Neural crest cell (in vitro differentiated cells): ENCODE results near the gene DEDD2. TPM values are rescaled to one million over a fixed set of nuclear protein-coding genes. Genes with fewer than 3 reads are reported as not detected.

ENCODE experiments used
- DNase-seq: peaks from one replicate; pipeline ENCODE4 v3.0.0; 2021; ENCODE audit warnings: low read depth, mixed read lengths, low spot score
- H3K27ac Mint-ChIP-seq: one replicate; pipeline ENCODE4 v1.8.0; 2021; ENCODE audit warnings: mild to moderate bottlenecking, mixed read lengths; ENCODE audit not compliant: unreplicated experiment
- H3K27me3 Mint-ChIP-seq: 2 replicates; pipeline ENCODE4 v1.8.0; 2021; ENCODE audit warnings: low read depth, mild to moderate bottlenecking, mixed read lengths
- H3K36me3 Mint-ChIP-seq: 2 replicates; pipeline ENCODE4 v1.8.0; 2021; ENCODE audit warnings: low read depth, mild to moderate bottlenecking, mixed read lengths
- H3K4me1 Mint-ChIP-seq: 2 replicates; pipeline ENCODE4 v1.8.0; 2021; ENCODE audit warnings: mixed read lengths
- H3K4me3 Mint-ChIP-seq: one replicate; pipeline ENCODE4 v1.8.0; 2021; ENCODE audit warnings: mild to moderate bottlenecking, mixed read lengths
- H3K9me3 Mint-ChIP-seq: 2 replicates; pipeline ENCODE4 v1.8.0; 2021; ENCODE audit warnings: mixed read lengths
- CTCF ChIP-seq: fragments of 200-600 bp; sonication (generic); conservative IDR thresholded peaks from 2 replicates; pipeline ENCODE4 v1.5.0; 2021; ENCODE audit warnings: antibody characterized with exemption, mild to moderate bottlenecking
- total RNA-seq: library from RNA; stranded (reverse); gene quantifications from 2 replicates; pipeline ENCODE4 v1.2.1, GENCODE V29; 2021

The DEDD2 gene
- total RNA-seq, 1 donor from 2014 or later, result 21.5 TPM

- Mint-ChIP-seq H3K36me3 (peaks cover 2% of the 10 kb centered on the region), H3K4me1 (peaks cover 34% of the 10 kb centered on the region), H3K27ac (peak overlapping the region; percentile 91), H3K27me3 (peaks cover 7% of the 10 kb centered on the region), H3K9me3 (no peaks in the 10 kb centered on the region), H3K4me3 (peak overlapping the region; percentile 98)
- no peak for DNase-seq
- TF ChIP-seq CTCF, result no peak
These were observed 34.3 kb upstream of the DEDD2 start for GRCh38 chr19:42251572-42252358.

GRCh38 chr19:42250666-42251531, 33.4 kb upstream of the DEDD2 start:
- Mint-ChIP-seq H3K27me3 (peaks cover 4% of the 10 kb centered on the region), H3K4me3 (peak overlapping the region; percentile 84), H3K27ac (peak overlapping the region; percentile 50), H3K9me3 (no peaks in the 10 kb centered on the region), H3K4me1 (peaks cover 34% of the 10 kb centered on the region), H3K36me3 (peaks cover 2% of the 10 kb centered on the region)
- TF ChIP-seq CTCF, result no peak
- no peak for DNase-seq

- Mint-ChIP-seq H3K4me1 (peaks cover 36% of the 10 kb centered on the region), H3K27ac (peak overlapping the region; percentile 27)
These were observed 32.7 kb upstream of the DEDD2 start for GRCh38 chr19:42250183-42250665.

GRCh38 chr19:42249769-42250168, 32.3 kb upstream of the DEDD2 start:
- Mint-ChIP-seq H3K36me3 (peaks cover 2% of the 10 kb centered on the region), H3K4me1 (peaks cover 41% of the 10 kb centered on the region), H3K9me3 (no peaks in the 10 kb centered on the region), H3K27ac (peak overlapping the region; percentile 27), H3K4me3 (peak overlapping the region; percentile 84), H3K27me3 (peaks cover 10% of the 10 kb centered on the region)
- no peak for DNase-seq
- no peak for TF ChIP-seq CTCF

More at GRCh38 chr19:42250183-42250665, 32.7 kb upstream of the DEDD2 start:
- no peak for TF ChIP-seq CTCF
- no peak for DNase-seq
- Mint-ChIP-seq H3K9me3 (no peaks in the 10 kb centered on the region), H3K27me3 (peaks cover 7% of the 10 kb centered on the region), H3K36me3 (peaks cover 2% of the 10 kb centered on the region), H3K4me3 (peak overlapping the region; percentile 84)

GRCh38 chr19:42249149-42249750, 31.8 kb upstream of the DEDD2 start:
- no peak for TF ChIP-seq CTCF
- Mint-ChIP-seq H3K27me3 (peaks cover 15% of the 10 kb centered on the region), H3K9me3 (no peaks in the 10 kb centered on the region), H3K4me3 (no peak overlapping the region), H3K36me3 (peaks cover 2% of the 10 kb centered on the region), H3K4me1 (peaks cover 46% of the 10 kb centered on the region), H3K27ac (no peak overlapping the region)
- no peak for DNase-seq
